NCI-H2107 treated with DMSO at 0.1 percent for 48 hours (cell line): ENCODE results near the gene CDKAL1.
"Not testable (repeated sequence)": the region's sequence is repeated elsewhere in the genome, so short reads cannot be mapped to it uniquely, and the experiment has no call there.

Experiments used
- DNase-seq: peaks from one replicate; lab custom pipeline; 2025; ENCODE audit not compliant: unreplicated experiment; lab: John Stamatoyannopoulos, UW

CDKAL1 gene

DNA sequence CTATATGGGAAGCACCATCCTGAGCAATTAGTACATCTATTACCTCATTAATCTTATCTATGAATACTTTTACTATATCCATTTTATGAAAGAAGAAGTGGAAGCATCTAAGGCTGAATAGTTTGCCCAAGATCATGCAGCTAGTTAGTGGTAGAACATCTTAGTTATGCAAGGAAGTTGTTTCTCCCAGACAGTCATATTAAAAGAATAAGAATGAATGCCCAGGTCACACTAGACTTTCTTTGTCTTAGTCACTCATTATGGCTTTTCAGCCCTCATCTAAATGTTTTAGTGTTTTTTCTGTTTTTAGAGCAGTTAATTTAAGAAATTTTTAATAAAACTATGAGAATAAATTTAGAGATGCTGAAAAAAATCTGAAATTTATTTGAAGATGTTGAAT is 517.5 kb downstream of the CDKAL1 start:
- no peak for DNase-seq

DNA sequence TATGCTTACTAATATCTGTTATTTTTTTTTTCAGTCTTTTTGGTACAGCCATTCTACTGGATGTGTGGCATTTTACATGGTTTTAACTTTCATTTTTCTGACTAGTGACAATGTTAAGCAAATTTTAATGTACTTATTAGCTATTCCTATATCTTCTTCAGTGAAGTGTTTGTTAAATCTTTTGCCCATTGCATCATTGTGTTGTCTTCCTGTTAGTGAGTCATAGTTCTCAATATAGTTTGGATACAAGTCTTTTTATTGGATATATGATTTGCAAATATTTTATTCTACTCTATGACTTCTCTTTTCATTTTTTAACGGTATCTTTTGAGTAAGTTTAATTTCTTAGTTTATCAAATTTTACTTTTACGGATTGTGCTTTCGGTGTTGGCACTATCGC is 519.4 kb downstream of the CDKAL1 start:
- DNase-seq, result no peak

DNA sequence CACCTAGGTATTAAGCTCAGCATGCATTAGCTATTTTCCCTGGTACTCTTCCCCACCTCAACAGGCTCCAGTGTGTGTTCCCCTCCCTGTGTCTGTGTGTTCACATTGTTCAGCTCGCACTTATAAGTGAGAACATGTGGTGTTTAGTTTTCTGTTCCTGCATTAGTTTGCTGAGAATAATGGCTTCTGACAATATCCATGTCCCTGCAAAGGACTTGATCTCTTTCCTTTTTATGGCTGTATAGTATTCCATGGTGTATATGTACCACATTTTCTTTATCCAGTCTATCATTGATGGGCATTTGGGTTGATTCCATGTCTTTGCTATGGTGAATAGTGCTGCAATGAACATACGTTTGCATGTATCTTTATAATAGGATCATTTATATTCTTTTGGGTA is 521.2 kb downstream of the CDKAL1 start:
- DNase-seq, result not testable (repeated sequence)

DNA sequence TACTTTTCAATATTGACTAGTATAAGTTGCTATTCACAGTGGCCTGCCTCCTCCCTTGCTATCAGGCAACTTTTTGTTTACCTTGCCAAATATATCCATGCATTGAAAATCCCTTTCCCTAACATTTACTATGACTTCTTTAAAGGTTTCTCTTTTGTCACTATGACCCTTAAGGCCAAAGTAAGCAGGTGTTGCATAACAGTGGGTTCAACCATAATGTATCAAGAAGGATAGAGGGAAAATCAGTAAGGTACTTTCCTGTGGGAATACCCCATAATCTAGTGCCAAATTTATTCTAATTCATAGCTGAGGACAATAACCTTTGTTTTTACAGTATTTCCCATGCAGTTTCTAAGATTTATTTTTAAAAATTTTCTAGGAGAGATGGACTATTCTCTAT is 527.6 kb downstream of the CDKAL1 start:
- DNase-seq, result no peak

DNA sequence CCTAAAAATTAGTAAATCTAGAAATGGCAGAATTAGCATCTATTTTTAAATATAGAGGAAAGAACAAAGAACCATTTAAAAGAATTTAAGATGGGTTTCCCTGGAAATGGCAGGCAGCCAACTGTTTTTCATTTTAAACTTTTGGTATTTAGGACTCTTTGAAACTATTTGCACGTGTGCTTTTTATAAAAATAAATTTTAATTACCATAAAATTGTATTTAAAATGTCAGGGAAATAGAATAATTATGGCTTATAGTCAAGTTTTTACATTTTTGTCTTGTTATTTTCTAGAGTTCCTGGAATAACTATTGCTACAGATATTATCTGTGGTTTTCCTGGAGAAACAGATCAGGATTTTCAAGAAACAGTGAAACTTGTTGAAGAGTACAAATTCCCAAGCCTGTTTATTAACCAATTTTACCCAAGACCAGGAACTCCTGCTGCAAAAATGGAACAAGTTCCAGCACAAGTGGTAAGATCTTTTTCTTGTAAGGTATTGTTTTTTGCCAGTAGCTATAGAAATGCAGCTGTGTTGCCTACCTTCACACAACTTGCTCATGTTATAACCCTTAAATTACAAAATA is 530.6 kb downstream of the CDKAL1 start:
- DNase-seq, result no peak

DNA sequence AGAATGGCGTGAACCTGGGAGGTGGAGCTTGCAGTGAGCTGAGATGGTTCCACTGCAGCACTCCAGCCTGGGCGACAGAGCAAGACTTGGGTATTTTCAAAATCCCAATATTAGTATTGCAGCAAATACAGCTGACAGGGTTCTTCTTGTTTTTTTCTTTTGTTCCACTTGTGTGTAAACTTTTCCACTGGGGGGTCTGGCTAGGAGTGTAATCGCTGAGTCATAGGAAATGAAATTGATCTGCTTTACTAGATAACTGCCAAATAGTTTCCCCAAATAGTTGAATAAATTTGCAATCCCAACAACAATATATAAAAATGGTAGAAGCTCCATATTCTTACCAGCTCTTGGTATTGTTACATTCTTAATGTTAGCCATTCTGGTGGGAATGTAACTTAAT is 533.3 kb downstream of the CDKAL1 start:
- DNase-seq, result no peak

DNA sequence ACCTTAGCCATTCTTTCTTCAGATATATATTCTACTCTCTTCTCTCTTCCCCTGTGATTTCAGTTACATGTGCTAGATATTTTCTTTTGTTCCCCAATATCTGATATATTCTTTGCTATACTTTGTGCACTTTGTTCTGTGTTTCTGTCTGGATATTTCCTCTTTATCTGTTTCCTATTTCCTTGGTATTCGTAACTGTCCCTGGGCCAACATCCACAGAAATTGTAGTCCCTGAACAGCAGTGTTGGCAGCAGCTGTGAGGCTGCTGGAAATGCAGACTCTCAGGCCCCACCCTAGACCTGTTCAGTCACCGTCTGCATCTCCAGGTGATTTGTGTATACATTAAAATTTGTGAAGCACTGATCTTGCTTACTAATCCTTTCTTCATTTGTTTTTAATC is 536.4 kb downstream of the CDKAL1 start:
- no peak for DNase-seq

DNA sequence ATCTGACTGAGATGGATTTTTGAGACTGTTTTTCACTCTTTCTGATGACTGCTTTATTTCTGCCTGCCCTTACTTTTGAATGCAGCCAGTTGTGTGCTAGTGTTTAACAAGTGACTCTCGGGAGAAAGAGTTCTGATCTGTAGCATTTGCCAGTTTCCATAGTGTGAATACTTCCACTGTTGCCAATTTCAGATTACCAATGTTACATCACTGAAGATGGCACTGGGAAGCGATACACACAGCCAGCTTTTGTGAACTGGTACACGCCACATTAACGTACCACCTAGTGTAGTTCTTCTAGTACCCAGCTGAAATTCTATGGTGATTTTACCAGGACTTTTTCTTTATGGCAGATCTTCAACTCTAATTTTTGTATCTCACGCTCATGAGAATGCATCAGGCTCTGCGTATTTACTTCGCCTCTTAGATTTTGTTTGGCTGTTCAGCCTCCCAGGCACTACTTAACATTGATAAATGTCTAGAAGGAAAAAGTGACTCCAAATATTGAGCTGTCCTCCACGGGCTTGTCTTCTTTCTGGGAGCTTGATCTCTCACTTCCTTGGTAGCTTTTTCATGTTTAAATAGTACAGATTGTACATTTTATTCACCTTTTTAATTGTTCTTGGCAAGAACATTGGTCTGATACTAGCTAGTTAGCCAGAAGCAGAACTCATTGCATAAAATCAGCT is 537.7 kb downstream of the CDKAL1 start:
- DNase-seq, result no peak

DNA sequence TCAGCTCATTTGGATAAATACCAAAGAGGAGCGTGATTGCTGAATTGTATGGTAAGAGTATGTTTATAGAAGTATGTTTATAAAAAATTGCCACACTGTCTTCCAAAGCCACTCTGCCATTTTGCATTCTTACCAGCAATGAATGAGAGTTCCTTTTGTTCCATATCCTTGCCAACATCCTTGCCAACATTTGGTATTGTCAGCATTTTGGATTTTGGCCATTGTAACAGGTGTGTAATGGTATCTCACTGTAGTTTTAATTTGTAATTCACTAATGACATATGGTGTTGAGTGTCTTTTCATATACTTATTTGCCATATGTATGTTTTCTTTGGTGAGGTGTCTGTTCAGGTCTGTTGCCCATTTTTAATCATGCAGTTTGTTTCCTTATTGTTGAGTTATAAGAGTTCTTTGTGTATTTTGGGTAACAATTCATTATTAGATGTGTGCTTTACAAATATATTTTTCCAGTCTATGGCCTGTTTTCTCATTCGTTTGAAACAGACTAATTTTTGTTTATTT is 539.1 kb downstream of the CDKAL1 start:
- no peak for DNase-seq

DNA sequence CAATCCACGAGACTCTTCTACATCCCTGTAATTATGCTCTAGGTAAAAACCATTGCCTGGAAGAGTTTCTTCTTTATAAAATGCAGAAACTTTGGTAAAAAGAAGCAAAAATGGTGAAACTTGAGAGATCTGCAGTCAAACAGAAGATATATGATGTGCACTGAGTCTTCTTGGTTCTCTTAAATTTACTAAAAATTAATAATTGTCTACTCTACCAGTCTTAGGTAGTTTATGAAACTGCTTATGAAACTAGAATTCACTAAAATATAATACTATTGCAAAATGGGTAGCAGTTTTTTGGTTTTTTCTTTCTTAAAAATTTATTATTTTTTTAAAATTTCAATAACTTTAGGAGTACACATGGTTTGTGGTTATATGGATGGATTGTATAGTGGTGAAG is 540.2 kb downstream of the CDKAL1 start:
- no peak for DNase-seq

DNA sequence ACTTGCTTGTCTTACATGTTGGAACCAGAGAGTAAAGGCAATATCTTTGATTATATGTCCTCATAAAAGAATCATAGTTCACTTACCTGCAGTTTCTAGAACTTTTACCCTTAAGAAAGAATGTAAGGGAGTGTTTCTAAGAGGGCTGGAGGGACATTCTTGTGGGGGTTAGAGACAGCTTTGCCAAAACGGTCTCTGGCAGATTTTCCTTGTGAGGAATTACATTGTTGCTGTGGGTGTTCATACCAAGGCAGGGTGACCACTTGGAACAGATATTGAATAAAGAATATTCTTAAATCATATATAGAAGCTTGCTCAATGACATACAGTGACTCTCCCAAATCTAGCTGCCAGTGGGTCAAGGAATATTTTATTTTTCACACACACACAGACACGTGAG is 541.7 kb downstream of the CDKAL1 start:
- DNase-seq, result no peak

DNA sequence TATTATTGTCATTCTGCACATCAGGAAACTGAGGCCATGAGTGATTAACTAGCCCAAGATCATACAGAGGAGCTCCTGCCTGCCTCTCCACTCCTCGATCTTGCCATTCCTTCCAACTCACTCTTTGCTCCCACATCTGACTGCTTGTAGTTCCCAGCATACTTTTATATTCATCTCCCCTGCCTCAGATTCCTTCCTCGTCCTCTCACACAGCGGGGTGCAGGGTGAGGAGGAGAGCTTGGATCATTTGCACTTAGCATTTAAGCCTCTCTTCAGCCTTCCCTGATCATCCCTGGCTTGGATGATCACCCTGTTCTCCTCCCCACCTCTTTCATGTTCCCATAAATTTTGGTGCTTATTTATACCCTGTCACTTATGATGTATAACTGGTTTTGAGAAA is 544.2 kb downstream of the CDKAL1 start:
- no peak for DNase-seq

DNA sequence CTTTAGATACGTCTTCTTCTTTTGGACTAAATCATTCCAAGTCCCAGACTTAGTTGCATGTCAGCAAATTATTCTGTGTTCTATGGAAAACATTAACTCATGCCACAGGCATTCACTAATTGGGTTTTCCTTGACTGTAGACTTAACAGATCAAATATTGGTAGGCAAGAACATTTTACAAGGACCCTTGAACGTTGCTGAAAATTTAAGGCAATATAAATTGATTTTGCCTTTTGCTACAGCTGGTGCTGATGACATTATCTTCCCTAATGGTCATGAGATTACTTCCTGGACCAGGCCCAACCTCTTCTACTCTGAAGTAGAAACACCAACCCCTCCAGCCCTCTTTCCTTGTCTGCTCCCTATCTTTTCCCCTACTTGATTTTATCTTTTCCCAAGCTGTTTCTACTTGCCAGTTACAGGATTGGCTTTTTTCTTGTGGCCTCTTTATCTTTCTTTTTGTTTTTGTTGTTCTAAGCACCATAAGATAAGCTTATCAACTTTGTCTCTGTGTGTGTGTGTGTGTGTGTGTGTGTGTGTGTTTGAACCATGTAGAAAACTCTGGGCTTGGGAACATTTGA is 545.3 kb downstream of the CDKAL1 start:
- no peak for DNase-seq

DNA sequence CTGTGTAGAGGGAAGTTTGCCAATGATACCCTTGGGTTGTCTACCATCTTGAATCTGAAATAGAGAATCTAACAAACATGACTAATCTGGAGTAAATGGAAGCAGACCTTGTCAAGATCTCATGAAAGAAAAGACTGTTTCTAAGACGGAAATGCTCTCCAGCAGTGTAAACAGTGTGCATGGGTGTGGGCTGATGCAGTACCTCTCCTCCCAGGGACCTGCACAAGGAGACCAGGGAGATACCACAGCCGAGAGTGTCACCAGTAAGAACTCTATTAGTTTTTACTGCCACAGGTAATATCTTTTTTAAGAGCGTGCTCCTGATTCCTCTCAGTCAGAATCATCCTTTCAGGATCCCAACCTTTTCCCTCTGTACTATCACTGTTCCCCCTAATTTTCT is 546.0 kb downstream of the CDKAL1 start:
- no peak for DNase-seq

DNA sequence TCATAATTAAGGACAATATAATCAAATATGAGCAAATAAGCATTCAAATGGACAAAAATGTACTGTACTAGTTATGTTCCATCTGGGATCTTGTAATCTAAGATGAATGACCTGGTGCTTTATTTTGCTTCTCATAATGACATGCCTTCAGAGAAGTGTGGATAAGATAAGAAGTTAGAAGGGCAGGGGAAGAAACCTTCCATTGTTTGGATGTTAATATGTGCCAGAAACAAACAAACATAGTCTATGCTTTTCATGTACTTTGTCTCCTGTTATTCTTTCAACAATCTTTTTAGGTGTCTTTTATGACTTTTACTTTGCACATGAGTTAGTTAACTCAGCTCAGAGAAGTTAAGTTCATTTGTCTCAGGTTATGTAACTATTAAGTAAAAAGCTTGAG is 547.8 kb downstream of the CDKAL1 start:
- no peak for DNase-seq

DNA sequence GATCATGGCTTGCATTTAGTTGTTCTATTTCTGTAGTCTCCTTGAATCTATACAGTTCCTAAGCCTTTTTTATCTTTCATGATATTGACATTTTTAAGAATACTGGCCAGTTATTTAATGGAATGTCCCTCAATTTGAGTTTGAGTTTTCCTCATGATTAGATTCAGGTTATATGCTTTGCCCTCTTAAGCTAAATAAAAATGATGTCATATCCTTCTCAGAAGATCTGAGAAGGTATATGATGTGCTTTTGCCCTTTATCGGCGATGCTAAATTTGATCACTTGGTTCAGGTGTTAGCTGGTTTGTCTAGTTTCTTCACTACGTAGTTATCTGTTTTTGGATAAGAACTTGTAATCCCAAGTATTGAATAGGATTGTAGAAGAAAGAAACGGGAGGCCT is 549.5 kb downstream of the CDKAL1 start:
- DNase-seq, result no peak

DNA sequence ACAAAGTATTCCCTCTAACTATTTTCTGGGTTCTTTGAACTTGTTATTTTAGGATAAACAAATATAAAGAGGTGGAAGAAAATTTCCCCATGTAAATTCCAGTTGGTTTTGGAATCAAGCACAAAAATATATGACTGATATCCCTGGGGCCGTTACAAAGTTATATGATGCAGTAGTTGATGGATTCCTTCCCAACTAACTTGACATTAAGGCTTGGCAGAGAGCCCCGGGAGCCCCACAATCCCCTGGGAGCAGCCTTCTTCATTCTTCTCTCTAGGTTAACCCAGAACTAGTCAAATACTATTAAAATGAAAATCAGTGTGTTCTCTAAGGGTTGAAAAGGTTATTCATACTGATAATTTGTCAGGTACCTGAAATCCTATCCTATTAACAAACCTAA is 550.4 kb downstream of the CDKAL1 start:
- DNase-seq, result no peak

DNA sequence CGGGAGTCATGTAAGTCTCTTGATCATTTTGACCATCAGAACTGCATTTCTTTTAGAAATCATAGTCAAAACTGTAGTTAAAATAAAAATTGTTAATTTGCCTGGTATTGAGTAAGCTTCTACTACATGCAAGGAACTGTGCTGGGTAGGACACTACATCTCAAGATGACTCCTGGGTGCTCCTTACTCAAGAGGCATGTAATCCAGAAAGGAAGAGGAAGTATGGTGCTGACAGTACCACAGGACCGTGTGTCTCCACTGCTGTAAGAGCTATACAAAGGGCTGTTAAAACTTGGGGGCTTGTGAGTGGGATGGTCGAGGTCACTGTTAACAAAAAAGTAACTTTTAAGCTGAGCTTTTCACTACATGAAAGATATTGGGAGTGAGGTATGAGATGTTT is 551.0 kb downstream of the CDKAL1 start:
- DNase-seq, result no peak

DNA sequence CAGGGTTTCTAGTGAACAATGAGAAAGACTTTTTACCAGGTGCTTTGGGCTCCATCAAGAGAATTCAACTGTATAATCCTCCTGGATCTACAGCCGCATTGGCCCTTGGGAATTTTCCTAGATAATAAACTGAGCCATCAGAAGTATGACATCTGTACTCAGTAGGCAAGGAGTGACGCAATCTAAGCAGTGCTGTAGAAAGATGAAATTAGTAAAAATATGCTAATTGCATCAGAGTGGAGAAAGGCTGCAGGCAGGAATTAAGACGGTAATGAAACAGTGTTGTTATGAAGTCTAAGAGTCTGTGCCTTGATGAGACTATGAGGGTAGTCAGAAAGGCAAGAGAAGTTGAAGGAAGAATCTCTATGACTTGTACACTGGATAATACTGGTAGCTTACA is 551.4 kb downstream of the CDKAL1 start:
- no peak for DNase-seq

DNA sequence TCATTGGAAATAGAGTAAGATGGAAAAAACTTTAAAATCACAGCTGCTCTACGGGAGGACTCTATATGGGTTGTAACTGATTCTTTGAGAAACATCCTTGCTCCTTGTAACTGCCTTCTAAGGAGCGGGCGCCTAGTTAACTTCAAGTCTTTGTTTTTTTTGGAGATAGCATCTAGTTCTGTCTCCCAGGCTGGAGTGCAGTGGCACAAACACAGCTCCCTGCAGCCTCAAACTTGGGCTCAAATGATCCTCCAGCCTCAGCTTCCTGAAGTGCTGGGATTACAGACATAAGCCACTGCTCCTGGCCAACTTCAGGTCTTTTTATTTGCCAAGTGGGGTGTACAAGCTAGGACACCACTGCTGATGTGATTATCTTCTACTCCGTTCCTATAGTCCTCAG is 552.9 kb downstream of the CDKAL1 start:
- no peak for DNase-seq

DNA sequence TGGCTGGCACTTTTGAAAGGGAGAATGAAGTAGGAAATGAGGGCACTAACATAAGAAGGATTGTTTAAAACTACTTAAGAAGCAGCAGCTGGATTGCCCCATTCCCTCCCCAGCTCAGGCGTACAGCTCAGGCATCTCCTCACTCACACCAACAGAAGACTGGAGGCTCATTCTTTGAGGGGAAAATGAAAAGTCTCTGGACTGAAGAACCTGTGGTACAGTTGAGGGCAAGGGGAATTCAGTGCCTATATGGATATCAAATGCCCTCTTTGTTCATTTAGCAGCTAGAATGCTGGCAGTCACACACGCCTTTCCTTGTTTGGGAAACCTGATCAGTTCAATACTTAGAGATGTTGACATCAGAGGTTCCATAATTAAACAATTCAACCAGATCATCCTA is 557.2 kb downstream of the CDKAL1 start:
- no peak for DNase-seq

DNA sequence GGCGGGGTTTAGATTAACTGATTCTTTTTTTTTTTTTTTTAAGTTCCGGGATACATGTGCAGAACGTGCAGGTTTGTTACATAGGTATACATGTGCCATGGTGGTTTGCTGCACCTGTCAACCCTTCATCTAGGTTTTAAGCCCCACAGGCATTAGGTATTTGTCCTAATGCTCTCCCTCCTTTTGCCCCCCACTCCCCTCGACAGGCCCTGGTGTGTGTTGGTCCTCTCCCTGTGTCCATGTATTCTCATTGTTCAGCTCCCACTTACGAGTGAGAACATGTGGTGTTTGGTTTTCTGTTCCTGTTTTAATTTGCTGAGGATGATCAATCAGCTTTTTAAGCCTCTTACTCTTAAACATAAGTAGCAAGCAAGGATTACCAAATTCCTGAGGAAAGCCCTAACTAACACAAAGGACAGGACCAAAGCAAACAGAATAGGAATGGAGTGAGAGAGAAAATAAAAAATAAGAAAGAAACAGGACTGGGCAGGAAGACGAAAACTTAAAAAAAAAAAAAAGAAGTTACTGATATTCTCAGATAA is 558.0 kb downstream of the CDKAL1 start:
- DNase-seq, result not testable (repeated sequence)
